ENCODE results near the gene CPEB4. TPM values are rescaled to one million over a fixed set of nuclear protein-coding genes. Genes with fewer than 3 reads are reported as not detected.

The CPEB4 gene
- total and polyA plus RNA-seq, 2 of the 8 experiments (the other 6 are each of a cell fraction or from before 2014, with no cell fraction given), result 8.4 to 13.4 TPM

- ChIA-PET CTCF (ENCODE audit: partially characterized antibody) (interaction anchor here (1.4 to 2.2 kb wide), 2 partner anchors 14 to 18 kb away, joined by 5 to 6 read pairs; no protein-coding TSS in a partner anchor), POLR2A (ENCODE audit: partially characterized antibody) (interaction anchor here (0.8 to 2.1 kb wide), 4 partner anchors 9 to 588 kb away, joined by 3 to 8 read pairs (median 4); no protein-coding TSS in a partner anchor)
- no peak overlapping the region for H3K4me2 ChIP-seq (ENCODE audit: insufficient read depth in 1 of 2, low read depth in 2 of 2, low read length in 2 of 2)
- H3K56ac ChIP-seq (replicated peaks; ENCODE audit: insufficient read length, low read depth, low read length), result no peak overlapping the region
- no peaks in the 10 kb centered on the region for H4K20me1 ChIP-seq (replicated peaks in 1 of 2; ENCODE audit: control insufficient read depth in 1 of 2, insufficient read depth in 2 of 2, low read length in 2 of 2)
- peak overlapping the region; percentile 4 for H3K23ac ChIP-seq (ENCODE audit: insufficient read length)
- H2AFZ ChIP-seq (ENCODE audit: low read length), result no peak overlapping the region
- H3K27me3 ChIP-seq (replicated peaks in 1 of 4; ENCODE audit: control insufficient read depth in 3 of 4, extremely low read depth in 1 of 4, insufficient read depth in 3 of 4, low read length in 3 of 4), result no peaks in the 10 kb centered on the region
- H3K4ac ChIP-seq (replicated peaks; ENCODE audit: insufficient read length, low read depth, low read length), result peak overlapping the region; percentile 59
- H4K5ac ChIP-seq (ENCODE audit: insufficient read length, low read depth, low read length), result no peak overlapping the region
- H3K36me3 ChIP-seq (ENCODE audit: control insufficient read depth in 2 of 4, insufficient read depth in 4 of 4, low read length in 3 of 4), result no peaks in the 10 kb centered on the region
- H2BK15ac ChIP-seq (ENCODE audit: low read length), result no peak overlapping the region
- no peak overlapping the region for H3K18ac ChIP-seq (ENCODE audit: extremely low read depth, low read length)
- no peaks in the 10 kb centered on the region for H3K23me2 ChIP-seq (ENCODE audit: low read depth, low read length)
- H3K79me2 ChIP-seq (ENCODE audit: control insufficient read depth in 1 of 2, insufficient read depth in 2 of 2, low read length in 2 of 2), result peaks cover 0 to 13% of the 10 kb centered on the region in 2 experiments; a peak in 2 of 4 replicates
- FAIRE-seq (no peak), DNase-seq (ENCODE audit: low read depth in 1 of 2, low spot score in 2 of 2) (no peak)
- no peak overlapping the region for H3K27ac ChIP-seq (ENCODE audit: low read depth, low read length)
- no peak overlapping the region for H3K9ac ChIP-seq (replicated peaks in 1 of 4; ENCODE audit: extremely low read depth in 1 of 4, low read depth in 3 of 4, low read length in 3 of 4)
- no peak overlapping the region for H4K91ac ChIP-seq (replicated peaks; ENCODE audit: insufficient read length, low read length)
- peaks cover 2 to 8% (median 3%) of the 10 kb centered on the region in 4 experiments; a peak in 4 of 7 replicates for H3K4me1 ChIP-seq (replicated peaks in 1 of 4; ENCODE audit: control insufficient read depth in 3 of 4, insufficient read depth in 4 of 4, low read length in 3 of 4)
- no peak overlapping the region for H3K4me3 ChIP-seq (ENCODE audit: extremely low read depth in 1 of 4, insufficient read depth in 2 of 4, low read depth in 3 of 4, low read length in 4 of 4)
- no peak overlapping the region for H4K8ac ChIP-seq (ENCODE audit: extremely low read depth, insufficient read depth, low read length)
- H3K14ac ChIP-seq (ENCODE audit: insufficient read length), result no peak overlapping the region
- H2BK5ac ChIP-seq (ENCODE audit: low read depth, low read length), result no peak overlapping the region
- no peaks in the 10 kb centered on the region for H3K9me3 ChIP-seq (ENCODE audit: insufficient read depth in 2 of 2, low read depth in 1 of 2, low read length in 1 of 2)
- peak overlapping the region; percentile 69 for H2BK120ac ChIP-seq (replicated peaks; ENCODE audit: low read depth, low read length)
- WGBS, 2 experiments (ENCODE audit: extremely low coverage in 1 of 2, insufficient coverage in 1 of 2, insufficient read length in 1 of 2, insufficient replicate concordance in 2 of 2, low coverage in 1 of 2, low lambda C conversion rate in 2 of 2, missing lambda C conversion rate in 1 of 2), result 68% methylated on average over 3 of the region's 3 CpGs; no CpG with 5 or more reads in 1 of the 2 experiments
- H2AK5ac ChIP-seq (ENCODE audit: low read depth, low read length), result no peak overlapping the region
- H3K79me1 ChIP-seq (ENCODE audit: low read depth, low read length), result no peaks in the 10 kb centered on the region
- TF ChIP-seq RFX5 (IDR thresholded peaks at IDR 0.05; ENCODE audit: borderline replicate concordance, low read depth, low read length) (no peak), EP300 (IDR thresholded peaks at IDR 0.05; ENCODE audit: borderline replicate concordance in 1 of 2, low read depth in 2 of 2, low read length in 2 of 2) (no peak), RAD21 (IDR thresholded peaks at IDR 0.05 in 1 of 2, conservative IDR thresholded peaks at IDR 0.05 in 1 of 2; ENCODE audit: low read depth in 2 of 2, low read length in 2 of 2) (no peak), YY1 (IDR thresholded peaks at IDR 0.05; ENCODE audit: low read depth, low read length) (no peak), KDM1A (IDR thresholded peaks at IDR 0.05; ENCODE audit: borderline replicate concordance, low read length) (no peak), E2F6 (IDR thresholded peaks at IDR 0.05) (no peak), HDAC6 (IDR thresholded peaks at IDR 0.05; ENCODE audit: low read depth, low read length) (no peak), RXRA (IDR thresholded peaks at IDR 0.05; ENCODE audit: insufficient read depth, low read depth, low read length) (no peak), TCF12 (IDR thresholded peaks at IDR 0.05; ENCODE audit: low read depth, low read length) (no peak), USF2 (IDR thresholded peaks at IDR 0.05; ENCODE audit: low read length) (no peak)
- peak overlapping the region; percentile 4; the same call in 1 of the 2 replicates for H2BK12ac ChIP-seq (ENCODE audit: low read depth, low read length)
- no peak overlapping the region for H2BK20ac ChIP-seq (ENCODE audit: low read length)
These were observed 19.7 kb downstream of the CPEB4 start for GRCh38 chr5:173907686-173908371.

All from H1 (cell line).